ENCODE data around the gene THSD4. TPM values are rescaled to one million over a fixed set of nuclear protein-coding genes. Genes with fewer than 3 reads are reported as not detected.

THSD4 gene
- total RNA-seq, 2 experiments from 2014 or later: not detected

GRCh38 chr15:71294251-71294910 is 179.1 kb downstream of the THSD4 start:
- Mint-ChIP-seq H3K9me3 (no peaks in the 10 kb centered on the region), H3K27me3 (peaks cover 2% of the 10 kb centered on the region)
- POLR2A ChIA-PET: no interaction called here

DNA sequence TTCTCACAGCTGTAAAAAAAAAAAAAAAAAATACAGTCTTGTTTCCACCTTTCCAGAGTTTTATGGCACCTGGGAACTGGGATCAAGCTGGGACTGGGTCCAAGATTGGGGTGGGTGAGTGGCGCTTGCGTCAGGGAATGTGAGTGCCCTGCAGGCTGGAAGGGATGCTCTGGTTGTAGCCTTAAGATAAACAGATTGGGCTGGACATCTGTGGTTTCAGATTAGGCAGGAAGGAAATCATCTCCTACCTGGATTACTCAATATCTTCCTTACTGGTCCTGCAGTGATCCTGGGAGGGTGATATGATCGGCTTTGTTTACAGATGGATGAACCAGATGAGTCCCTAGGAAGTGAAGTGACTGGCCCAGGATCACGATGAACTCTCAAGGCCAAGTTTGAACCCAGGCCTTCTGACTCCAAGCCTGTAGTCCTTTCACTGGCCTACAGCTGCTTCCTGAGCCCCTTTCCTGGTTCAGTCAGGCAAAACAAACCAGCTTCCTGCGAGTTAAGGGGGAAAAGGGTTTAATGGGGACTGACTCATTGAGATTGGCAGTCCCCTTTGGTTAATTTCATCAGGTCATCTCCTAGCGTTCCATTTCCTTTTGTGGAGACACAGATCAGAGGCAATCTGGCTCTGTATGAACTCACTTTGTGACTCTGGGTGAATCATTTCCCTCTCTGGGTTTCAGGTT is 179.8 kb downstream of the THSD4 start:
- H3K27ac Mint-ChIP-seq: no peak overlapping the region
- ChIA-PET CTCF (no interaction called here), POLR2A (no interaction called here)
- no peaks in the 10 kb centered on the region for H3K9me3 Mint-ChIP-seq
- intact Hi-C loops (cut with micrococcal nuclease): no loop called here
- H3K4me1 Mint-ChIP-seq (ENCODE audit: low read depth): peaks cover 26% of the 10 kb centered on the region
- no peaks in the 10 kb centered on the region for H3K36me3 Mint-ChIP-seq
- peaks cover 2% of the 10 kb centered on the region for H3K27me3 Mint-ChIP-seq
- no peak overlapping the region for H3K4me3 Mint-ChIP-seq
- DNase-seq: peak; percentile 8

More at GRCh38 chr15:71294251-71294910, 179.1 kb downstream of the THSD4 start:
- Mint-ChIP-seq H3K4me1 (ENCODE audit: low read depth) (peaks cover 26% of the 10 kb centered on the region), H3K36me3 (no peaks in the 10 kb centered on the region), H3K4me3 (no peak overlapping the region), H3K27ac (no peak overlapping the region)
- no peak for DNase-seq
- intact Hi-C loops (cut with micrococcal nuclease): no loop called here
- CTCF ChIA-PET: no interaction called here

DNA sequence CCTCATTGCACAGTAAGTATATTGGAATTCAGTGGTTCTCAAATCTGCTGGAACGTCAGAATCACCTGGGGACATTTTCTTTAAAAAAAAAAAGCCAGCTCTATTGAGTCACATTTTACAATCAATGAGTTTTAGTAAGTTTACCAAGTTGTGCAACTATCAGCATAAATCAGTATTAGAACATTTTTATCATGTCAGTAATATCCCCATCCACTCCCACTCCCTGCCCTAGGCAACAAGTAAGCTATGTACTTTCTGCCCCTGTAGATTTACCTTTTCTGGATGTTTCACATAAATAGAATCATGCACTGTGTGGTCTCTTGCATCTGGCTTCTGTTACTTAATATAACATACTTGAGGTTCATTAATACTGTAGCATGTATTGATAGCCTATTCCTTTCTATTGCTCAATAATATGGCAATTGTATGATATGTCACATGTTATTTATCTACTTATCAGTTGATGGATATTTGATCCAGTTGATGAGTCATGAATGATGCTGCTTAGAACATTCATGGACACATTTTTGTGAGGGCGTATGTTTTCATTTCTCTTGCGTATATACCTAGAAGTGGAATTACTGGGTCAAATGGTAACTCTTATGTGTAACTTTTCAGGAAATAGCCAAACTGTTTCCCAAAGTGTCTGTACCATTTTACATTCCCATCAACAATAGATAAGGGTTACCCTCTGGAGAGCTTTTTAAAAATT is 180.5 kb downstream of the THSD4 start:
- intact Hi-C loops (cut with micrococcal nuclease): no loop called here
- Mint-ChIP-seq H3K4me1 (ENCODE audit: low read depth) (peaks cover 26% of the 10 kb centered on the region), H3K9me3 (no peaks in the 10 kb centered on the region), H3K27ac (no peak overlapping the region), H3K4me3 (no peak overlapping the region), H3K36me3 (no peaks in the 10 kb centered on the region), H3K27me3 (peaks cover 3% of the 10 kb centered on the region)
- no peak for DNase-seq
- POLR2A ChIA-PET: no interaction called here
- CTCF ChIA-PET: no interaction called here

- DNase-seq: no peak
- H3K4me3 Mint-ChIP-seq: no peak overlapping the region
- no peak overlapping the region for H3K27ac Mint-ChIP-seq
- ChIA-PET CTCF (interaction anchor here (1.2 kb wide), 1 partner anchor 45 kb away, joined by 3 read pairs; no protein-coding TSS in a partner anchor), POLR2A (no interaction called here)
- no peaks in the 10 kb centered on the region for H3K9me3 Mint-ChIP-seq
- H3K36me3 Mint-ChIP-seq: no peaks in the 10 kb centered on the region
- H3K27me3 Mint-ChIP-seq: peaks cover 3% of the 10 kb centered on the region
- H3K4me1 Mint-ChIP-seq (ENCODE audit: low read depth): peaks cover 21% of the 10 kb centered on the region
- intact Hi-C loops (cut with micrococcal nuclease): no loop called here
These were observed 181.0 kb downstream of the THSD4 start for GRCh38 chr15:71296315-71296679.

DNA sequence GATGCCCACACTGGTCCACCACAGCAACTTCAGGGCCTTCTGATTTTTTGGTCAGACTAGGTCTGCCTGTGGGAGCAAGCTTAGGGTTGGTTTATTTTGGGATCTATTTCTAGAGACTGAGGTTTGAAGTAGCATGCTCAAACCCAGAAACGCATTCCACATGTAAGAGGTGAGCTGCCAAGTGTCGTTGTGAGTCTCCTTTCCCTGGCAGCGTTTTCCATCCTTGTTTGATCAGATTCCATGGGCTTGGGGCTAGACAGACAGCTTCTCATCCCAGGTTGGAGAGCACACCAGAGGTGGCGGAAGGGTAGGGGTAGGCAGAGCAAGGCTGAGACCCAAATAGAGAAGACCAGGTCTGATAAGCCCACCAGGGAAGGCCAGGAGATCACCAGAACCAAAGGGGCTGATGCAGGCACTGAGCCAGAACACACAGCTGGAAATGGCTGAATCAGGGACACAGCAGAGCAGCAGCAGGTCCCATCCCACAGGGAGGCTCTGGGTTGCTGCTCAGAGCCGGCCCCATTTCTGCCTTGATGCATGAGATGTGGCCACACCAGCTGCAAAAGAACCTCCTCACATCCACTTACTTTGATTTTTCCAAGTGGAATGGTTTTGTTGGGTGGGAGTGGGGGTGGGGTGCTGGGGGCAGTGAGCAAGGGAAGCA is 186.8 kb downstream of the THSD4 start:
- no peaks in the 10 kb centered on the region for H3K36me3 Mint-ChIP-seq
- H3K9me3 Mint-ChIP-seq: no peaks in the 10 kb centered on the region
- H3K27me3 Mint-ChIP-seq: peaks cover 5% of the 10 kb centered on the region
- H3K4me3 Mint-ChIP-seq: no peak overlapping the region
- H3K4me1 Mint-ChIP-seq (ENCODE audit: low read depth): no peaks in the 10 kb centered on the region
- no peak overlapping the region for H3K27ac Mint-ChIP-seq
- intact Hi-C loops (cut with micrococcal nuclease): no loop called here
- CTCF ChIA-PET: no interaction called here
- POLR2A ChIA-PET: no interaction called here
- DNase-seq: no peak

GRCh38 chr15:71302861-71303410 is 187.7 kb downstream of the THSD4 start:
- Mint-ChIP-seq H3K9me3 (no peaks in the 10 kb centered on the region), H3K27ac (no peak overlapping the region), H3K4me1 (ENCODE audit: low read depth) (no peaks in the 10 kb centered on the region), H3K36me3 (no peaks in the 10 kb centered on the region), H3K27me3 (peaks cover 5% of the 10 kb centered on the region), H3K4me3 (no peak overlapping the region)
- ChIA-PET POLR2A (no interaction called here), CTCF (no interaction called here)
- intact Hi-C loops (cut with micrococcal nuclease): no loop called here
- DNase-seq: no peak

- Mint-ChIP-seq H3K9me3 (no peaks in the 10 kb centered on the region), H3K4me1 (ENCODE audit: low read depth) (no peaks in the 10 kb centered on the region), H3K36me3 (no peaks in the 10 kb centered on the region), H3K27me3 (peaks cover 5% of the 10 kb centered on the region), H3K27ac (no peak overlapping the region), H3K4me3 (no peak overlapping the region)
- no peak for DNase-seq
- ChIA-PET CTCF (interaction anchor here (0.9 kb wide), 1 partner anchor 84 kb away, joined by 3 read pairs; no protein-coding TSS in a partner anchor), POLR2A (no interaction called here)
- intact Hi-C loops (cut with micrococcal nuclease): no loop called here
These were observed 188.7 kb downstream of the THSD4 start for GRCh38 chr15:71303977-71304376.

DNA sequence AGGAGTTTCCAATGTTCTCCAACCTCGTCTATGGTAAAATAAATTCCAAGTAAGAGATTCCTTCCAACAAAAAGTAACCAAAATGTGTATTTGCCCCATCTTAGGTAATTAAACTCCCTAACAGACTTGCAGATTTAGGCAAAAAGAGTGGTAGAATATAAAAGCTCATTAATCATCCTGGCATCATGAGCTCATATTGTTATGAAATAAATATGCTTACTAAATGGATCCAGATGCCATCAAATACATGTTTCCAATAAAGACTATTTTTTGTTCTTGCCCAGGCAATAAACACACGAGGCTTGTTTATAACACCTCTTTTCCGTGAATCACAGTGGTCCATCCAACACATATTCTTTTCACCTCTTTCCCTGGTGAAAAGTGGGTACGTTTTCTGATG is 189.4 kb downstream of the THSD4 start:
- intact Hi-C loops (cut with micrococcal nuclease): no loop called here
- H3K9me3 Mint-ChIP-seq: no peaks in the 10 kb centered on the region
- CTCF ChIA-PET: interaction anchor here (0.9 kb wide), 1 partner anchor 83 kb away, joined by 3 read pairs; no protein-coding TSS in a partner anchor

GRCh38 chr15:71306538-71306937 is 191.3 kb downstream of the THSD4 start:
- no peaks in the 10 kb centered on the region for H3K9me3 Mint-ChIP-seq
- H3K4me1 Mint-ChIP-seq (ENCODE audit: low read depth): no peaks in the 10 kb centered on the region
- H3K27ac Mint-ChIP-seq: no peak overlapping the region
- no peaks in the 10 kb centered on the region for H3K36me3 Mint-ChIP-seq
- ChIA-PET CTCF (no interaction called here), POLR2A (no interaction called here)
- intact Hi-C loops (cut with micrococcal nuclease): no loop called here
- DNase-seq: no peak
- peaks cover 4% of the 10 kb centered on the region for H3K27me3 Mint-ChIP-seq
- no peak overlapping the region for H3K4me3 Mint-ChIP-seq

More for the DNA sequence above, 189.4 kb downstream of the THSD4 start:
- H3K27me3 Mint-ChIP-seq: peaks cover 5% of the 10 kb centered on the region
- no peak for DNase-seq
- H3K4me1 Mint-ChIP-seq (ENCODE audit: low read depth): no peaks in the 10 kb centered on the region
- H3K4me3 Mint-ChIP-seq: no peak overlapping the region
- H3K27ac Mint-ChIP-seq: no peak overlapping the region
- no peaks in the 10 kb centered on the region for H3K36me3 Mint-ChIP-seq
- POLR2A ChIA-PET: no interaction called here

DNA sequence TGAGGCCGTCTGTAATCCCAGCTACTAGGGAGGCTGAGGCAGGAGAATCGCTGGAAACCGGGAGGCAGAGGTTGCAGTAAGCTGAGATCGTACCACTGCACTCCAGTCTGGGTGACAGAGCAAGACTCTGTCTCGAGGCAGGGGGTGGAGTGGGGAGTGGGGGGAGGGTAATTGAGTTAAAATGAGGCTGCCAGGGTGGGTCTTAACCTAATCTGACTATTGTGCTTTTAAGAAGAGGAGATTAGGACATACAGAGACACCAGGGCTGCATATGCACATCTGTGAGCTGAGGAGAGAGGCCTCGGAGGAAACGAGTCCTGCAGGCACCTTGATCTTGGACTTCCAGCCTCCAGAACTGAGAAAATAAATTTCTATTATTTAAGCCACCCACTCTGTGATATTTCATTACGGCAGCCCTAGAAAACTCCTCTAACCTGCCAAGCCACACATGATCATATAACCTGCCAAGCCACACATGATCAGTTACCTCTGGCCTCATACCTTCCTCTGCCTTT is 197.0 kb downstream of the THSD4 start:
- no peak overlapping the region for H3K4me3 Mint-ChIP-seq

GRCh38 chr15:71312731-71313460 is 197.6 kb downstream of the THSD4 start:
- no peak for DNase-seq
- CTCF ChIA-PET: no interaction called here
- Mint-ChIP-seq H3K36me3 (no peaks in the 10 kb centered on the region), H3K27me3 (no peaks in the 10 kb centered on the region), H3K9me3 (peaks cover 6% of the 10 kb centered on the region), H3K4me3 (no peak overlapping the region), H3K27ac (no peak overlapping the region), H3K4me1 (ENCODE audit: low read depth) (no peaks in the 10 kb centered on the region)
- POLR2A ChIA-PET: no interaction called here
- intact Hi-C loops (cut with micrococcal nuclease): loop anchor here (1.0 kb wide), 1 partner anchor 13 kb away; no protein-coding TSS in a partner anchor

More for the DNA sequence above, 197.0 kb downstream of the THSD4 start:
- Mint-ChIP-seq H3K9me3 (peaks cover 3% of the 10 kb centered on the region), H3K36me3 (no peaks in the 10 kb centered on the region), H3K4me1 (ENCODE audit: low read depth) (no peaks in the 10 kb centered on the region), H3K27ac (no peak overlapping the region), H3K27me3 (no peaks in the 10 kb centered on the region)
- no peak for DNase-seq
- ChIA-PET CTCF (no interaction called here), POLR2A (no interaction called here)
- intact Hi-C loops (cut with micrococcal nuclease): loop anchor here (1.0 kb wide), 1 partner anchor 14 kb away; no protein-coding TSS in a partner anchor

Measured in activated CD4-positive, alpha-beta memory T cell treated with anti-CD3 and anti-CD28 coated beads for 36 hours (primary cell).